OCI-LY7 (cell line): ENCODE measurements around the gene PFN1. TPM values are rescaled to one million over a fixed set of nuclear protein-coding genes. Genes with fewer than 3 reads are reported as not detected.

Experiments used
- BruUV-seq: library from RNA; stranded (reverse); fragments of 400-500 nt; replicated peaks from 2 replicates; lab custom pipeline; 2021; lab: Mats Ljungman, UMichigan
- CTCF ChIA-PET: fragments of 300-600 bp; sonication (Branson Sonifier 250); formaldehyde crosslinking; loops from one replicate; lab custom pipeline; 2022; ENCODE audit warnings: antibody characterized with exemption; ENCODE audit not compliant: unreplicated experiment; lab: Charles Lee
- POLR2A ChIA-PET: fragments of 300-600 bp; sonication (Branson Sonifier 250); formaldehyde crosslinking; loops from one replicate; lab custom pipeline; 2022; ENCODE audit warnings: antibody characterized with exemption; lab: Charles Lee
- DNase-seq: peaks from one replicate; pipeline ENCODE4 v3.0.0-alpha.2; 2015; ENCODE audit warnings: low spot score
- H2AFZ ChIP-seq: fragments of 200-600 bp; sonication (generic), shearing (Covaris generic); 2 replicates; pipeline ENCODE4 v1.6.1; 2014; ENCODE audit warnings: mild to moderate bottlenecking, antibody characterized with exemption, low read length, moderate library complexity
- H3K27ac ChIP-seq: fragments of 200-600 bp; sonication (generic); 2 replicates; pipeline ENCODE4 v1.5.1; 2014; ENCODE audit warnings: mixed run types, low read depth, mild to moderate bottlenecking, moderate library complexity, low read length, inconsistent platforms; ENCODE audit not compliant: poor library complexity, severe bottlenecking
- H3K36me3 ChIP-seq: fragments of 200-600 bp; sonication (generic); 2 replicates; pipeline ENCODE4 v1.6.1; 2014; ENCODE audit warnings: mild to moderate bottlenecking, antibody characterized with exemption, low read length, moderate library complexity, mixed read lengths; ENCODE audit not compliant: insufficient read depth
- H3K4me1 ChIP-seq: fragments of 200-600 bp; sonication (generic); 2 replicates; pipeline ENCODE4 v1.5.1; 2014; ENCODE audit warnings: mild to moderate bottlenecking, low read length; ENCODE audit not compliant: insufficient read depth, poor library complexity, severe bottlenecking
- H3K4me2 ChIP-seq: fragments of 200-600 bp; sonication (generic); 2 replicates; pipeline ENCODE4 v1.6.1; 2014; ENCODE audit warnings: mild to moderate bottlenecking, low read length
- H3K4me3 ChIP-seq: fragments of 200-600 bp; sonication (generic); 2 replicates; pipeline ENCODE4 v1.5.1; 2014; ENCODE audit warnings: mild to moderate bottlenecking, low read depth, low read length; ENCODE audit not compliant: poor library complexity, severe bottlenecking
- H3K79me2 ChIP-seq: fragments of 200-600 bp; sonication (generic); 2 replicates; pipeline ENCODE4 v1.6.1; 2016; ENCODE audit warnings: low read depth, mild to moderate bottlenecking, low read length, moderate library complexity, mixed read lengths; ENCODE audit not compliant: insufficient read depth
- H3K9me2 ChIP-seq: fragments of 200-600 bp; sonication (generic); 2 replicates; pipeline ENCODE4 v1.6.1; 2016; ENCODE audit warnings: mild to moderate bottlenecking, low read length, mixed read lengths; ENCODE audit not compliant: insufficient read depth
- H3K9me3 ChIP-seq: fragments of 200-600 bp; sonication (generic); 2 replicates; pipeline ENCODE4 v1.6.1; 2014; ENCODE audit warnings: mild to moderate bottlenecking, mixed run types, low read length, mixed read lengths
- H4K20me1 ChIP-seq: fragments of 200-600 bp; sonication (generic); 2 replicates; pipeline ENCODE4 v1.6.1; 2014; ENCODE audit warnings: mild to moderate bottlenecking, antibody characterized with exemption, low read length, moderate library complexity, mixed read lengths; ENCODE audit not compliant: insufficient read depth
- CTCF ChIP-seq: fragments of 200-600 bp; sonication (generic); conservative IDR thresholded peaks from 2 replicates; pipeline ENCODE4 v1.5.1; 2014; ENCODE audit warnings: mild to moderate bottlenecking, antibody characterized with exemption, low read length, moderate library complexity, mixed read lengths
- EZH2phosphoT487 ChIP-seq: fragments of 200-600 bp; sonication (generic); IDR thresholded peaks from 2 replicates; pipeline ENCODE4 v1.6.1; 2018; ENCODE audit warnings: low read depth, borderline replicate concordance, mild to moderate bottlenecking, mixed run types, antibody characterized with exemption, low read length, moderate library complexity, mixed read lengths
- intact Hi-C: fragments of 100-400 bp; cut with micrococcal nuclease; formaldehyde crosslinking; loops from one replicate; pipeline ENCODE4 v1.10.0; 2022; ENCODE audit not compliant: unreplicated experiment
- total RNA-seq, 2 experiments: library from RNA; depleted of rRNA in 1 of 2; stranded (reverse); fragments of >200 nt in 1 of 2; shearing (Covaris generic) in 1 of 2; gene quantifications; 2 replicates each; pipeline ENCODE4 v1.2.3, GENCODE V29; 2014 to 2022

PFN1 gene
- total RNA-seq, 2 experiments from 2014 or later: 1,053 TPM

- H3K36me3 ChIP-seq: peaks cover 56% of the 10 kb centered on the region
- peak overlapping the region; percentile 100 for H3K4me3 ChIP-seq
- H3K4me2 ChIP-seq: peak overlapping the region; percentile 97
- peaks cover 53% of the 10 kb centered on the region for H3K79me2 ChIP-seq
- BruUV-seq: no TSS peak
- DNase-seq: peak; percentile 77
- H3K4me1 ChIP-seq: peaks cover 63% of the 10 kb centered on the region
- H3K9me3 ChIP-seq: no peaks in the 10 kb centered on the region
- ChIA-PET POLR2A (interaction anchor here (0.5 to 0.8 kb wide), 4 partner anchors 20 to 479 kb away, joined by 3 to 4 read pairs (median 3); partner anchors contain the start of gene SPAG7), CTCF (interaction anchor here (0.7 kb wide), 1 partner anchor 20 kb away, joined by 3 read pairs; the partner anchor contains the start of gene SPAG7)
- no peak for TF ChIP-seq EZH2phosphoT487
- no peak for TF ChIP-seq CTCF
- H3K27ac ChIP-seq: peak overlapping the region; percentile 99
- intact Hi-C loops: loop anchor here (1.0 to 10.0 kb wide), 2 partner anchors 50 to 247 kb away; partner anchors contain the start of genes INCA1, KIF1C and ZNF594
- peaks cover 19% of the 10 kb centered on the region for H4K20me1 ChIP-seq
- no peak overlapping the region for H2AFZ ChIP-seq
- no peaks in the 10 kb centered on the region for H3K9me2 ChIP-seq
Observed at GRCh38 chr17:4947411-4948165, 742 bp downstream of the PFN1 start.

- POLR2A ChIA-PET: interaction anchor here (0.7 to 1.5 kb wide), 3 partner anchors 20 to 157 kb away, joined by 3 to 4 read pairs (median 3); partner anchors contain the start of gene SPAG7
- Histone ChIP-seq H3K27ac (peak overlapping the region; percentile 99), H4K20me1 (peaks cover 19% of the 10 kb centered on the region), H3K79me2 (peaks cover 58% of the 10 kb centered on the region), H3K4me3 (peak overlapping the region; percentile 100), H3K36me3 (peaks cover 62% of the 10 kb centered on the region), H3K4me1 (peaks cover 68% of the 10 kb centered on the region), H3K9me3 (no peaks in the 10 kb centered on the region), H3K4me2 (peak overlapping the region; percentile 97), H2AFZ (no peak overlapping the region), H3K9me2 (no peaks in the 10 kb centered on the region)
- no peak for TF ChIP-seq CTCF
- no peak for TF ChIP-seq EZH2phosphoT487
- BruUV-seq: no TSS peak
- no peak for DNase-seq
- intact Hi-C loops: loop anchor here (10.0 kb wide), 1 partner anchor 248 kb away; the partner anchor contains the start of gene ZNF594
- CTCF ChIA-PET: no interaction called here
Observed at GRCh38 chr17:4947010-4947410, 1.3 kb downstream of the PFN1 start.
